Bronchial epithelial cell (primary cell): ENCODE results near the gene TVP23A. TPM values are rescaled to one million over a fixed set of nuclear protein-coding genes. Genes with fewer than 3 reads are reported as not detected.

Experiments used
- DNase-seq: peaks from one replicate; pipeline ENCODE4 v3.0.0-alpha.2; 2010; ENCODE audit warnings: low read depth
- FAIRE-seq: peaks from 2 replicates; lab custom pipeline; 2011; peaks lifted over from hg19 to GRCh38; lab: Jason Lieb, UNC
- H3K27me3 ChIP-seq: 2 replicates; pipeline ENCODE4 v1.5.1; 2011; ENCODE audit warnings: low read length; ENCODE audit not compliant: control insufficient read depth, insufficient read depth
- H3K36me3 ChIP-seq: 2 replicates; pipeline ENCODE4 v1.5.1; 2011; ENCODE audit warnings: low read length; ENCODE audit not compliant: control insufficient read depth, insufficient read depth
- H3K4me3 ChIP-seq: 2 replicates; pipeline ENCODE4 v1.5.1; 2011; ENCODE audit warnings: mild to moderate bottlenecking, low read depth, low read length, control low read depth
- total RNA-seq: library from RNA; depleted of rRNA; stranded (reverse); fragments of >200 nt; gene quantifications from 2 replicates; pipeline ENCODE4 v1.2.1, GENCODE V29; 2014
- TF ChIP-seq, protein P1 (sequence below): IDR thresholded peaks from 2 replicates; pipeline ENCODE4 v1.5.1; 2011; ENCODE audit warnings: mild to moderate bottlenecking, moderate library complexity, low read length, control low read depth, inconsistent platforms; ENCODE audit not compliant: insufficient read depth, severe bottlenecking

The TVP23A gene
- total RNA-seq, 1 donor from 2014 or later: not detected

DNA sequence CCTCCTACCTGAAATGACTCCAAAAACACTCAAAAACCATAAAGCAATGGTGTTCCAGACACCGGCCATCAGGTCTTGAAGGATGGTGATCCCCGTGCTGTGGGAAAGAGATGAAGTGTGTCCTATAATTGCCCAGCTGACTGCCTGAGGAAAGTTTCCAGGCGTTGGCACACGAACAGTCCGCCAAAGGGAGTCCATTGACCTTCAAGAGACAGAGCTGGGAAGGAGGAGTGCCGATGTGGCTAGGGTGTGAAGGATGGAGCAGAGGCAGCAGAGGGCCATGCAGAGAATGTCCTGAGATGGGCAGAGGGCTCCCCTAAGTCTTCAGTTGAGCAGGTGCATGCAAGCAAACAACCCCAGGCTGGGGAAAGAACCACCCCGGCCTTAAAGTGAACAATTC lies 86.8 kb downstream of the TVP23A start:
- DNase-seq: no peak
- Histone ChIP-seq H3K36me3 (no peaks in the 10 kb centered on the region), H3K4me3 (no peak overlapping the region), H3K27me3 (no peaks in the 10 kb centered on the region)
- FAIRE-seq: no peak
- TF ChIP-seq, protein P1, sequence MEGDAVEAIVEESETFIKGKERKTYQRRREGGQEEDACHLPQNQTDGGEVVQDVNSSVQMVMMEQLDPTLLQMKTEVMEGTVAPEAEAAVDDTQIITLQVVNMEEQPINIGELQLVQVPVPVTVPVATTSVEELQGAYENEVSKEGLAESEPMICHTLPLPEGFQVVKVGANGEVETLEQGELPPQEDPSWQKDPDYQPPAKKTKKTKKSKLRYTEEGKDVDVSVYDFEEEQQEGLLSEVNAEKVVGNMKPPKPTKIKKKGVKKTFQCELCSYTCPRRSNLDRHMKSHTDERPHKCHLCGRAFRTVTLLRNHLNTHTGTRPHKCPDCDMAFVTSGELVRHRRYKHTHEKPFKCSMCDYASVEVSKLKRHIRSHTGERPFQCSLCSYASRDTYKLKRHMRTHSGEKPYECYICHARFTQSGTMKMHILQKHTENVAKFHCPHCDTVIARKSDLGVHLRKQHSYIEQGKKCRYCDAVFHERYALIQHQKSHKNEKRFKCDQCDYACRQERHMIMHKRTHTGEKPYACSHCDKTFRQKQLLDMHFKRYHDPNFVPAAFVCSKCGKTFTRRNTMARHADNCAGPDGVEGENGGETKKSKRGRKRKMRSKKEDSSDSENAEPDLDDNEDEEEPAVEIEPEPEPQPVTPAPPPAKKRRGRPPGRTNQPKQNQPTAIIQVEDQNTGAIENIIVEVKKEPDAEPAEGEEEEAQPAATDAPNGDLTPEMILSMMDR: no peak

DNA sequence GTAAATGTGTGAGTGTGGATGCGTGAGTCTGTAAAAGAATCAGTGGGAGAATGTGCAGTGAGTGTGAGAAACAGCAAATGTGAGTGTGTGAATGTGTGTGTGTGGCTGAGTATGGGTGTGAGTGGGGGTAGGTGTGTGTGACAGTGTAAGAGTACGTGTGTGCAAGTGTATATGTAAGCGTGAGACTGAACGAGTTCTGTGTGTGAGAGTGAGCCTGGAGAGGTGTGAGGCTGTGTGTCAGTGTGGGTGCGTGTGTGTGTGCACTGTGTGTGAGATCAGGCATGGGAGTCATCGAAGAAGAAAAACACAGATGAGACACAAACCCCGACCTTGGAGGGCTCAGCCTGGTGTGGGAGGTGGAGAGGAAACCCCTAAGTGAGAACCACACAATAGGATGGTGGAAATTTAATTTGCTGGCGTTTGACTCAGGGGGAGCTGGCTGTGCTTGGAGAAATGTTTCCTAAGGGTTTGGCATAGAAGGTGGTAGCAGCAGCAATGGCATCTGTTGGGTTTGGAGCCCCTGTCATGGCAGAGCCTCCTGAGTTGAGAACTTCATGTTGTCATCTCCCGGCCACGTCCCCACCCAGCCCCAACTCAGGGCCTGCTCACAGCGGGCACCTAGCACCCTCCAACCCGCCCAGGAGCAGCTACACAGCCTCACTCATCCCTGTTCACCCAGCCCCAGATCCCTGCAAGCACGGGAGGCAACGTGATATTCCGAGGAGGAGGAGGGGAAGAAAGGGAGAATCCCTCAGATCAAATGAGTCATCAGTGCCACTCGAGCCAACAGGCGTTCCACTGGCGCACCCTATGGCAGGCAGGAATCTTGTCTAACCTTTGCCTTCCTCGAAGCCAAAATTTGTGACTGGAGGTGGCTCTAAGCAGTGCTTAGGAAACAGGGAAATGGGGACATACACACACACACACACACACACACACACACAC lies 89.2 kb downstream of the TVP23A start:
- DNase-seq: peak; percentile 79
- H3K27me3 ChIP-seq: no peaks in the 10 kb centered on the region
- no peaks in the 10 kb centered on the region for H3K36me3 ChIP-seq
- no peak overlapping the region for H3K4me3 ChIP-seq
- no peak for FAIRE-seq
- TF ChIP-seq, protein P1: peak; percentile 63

DNA sequence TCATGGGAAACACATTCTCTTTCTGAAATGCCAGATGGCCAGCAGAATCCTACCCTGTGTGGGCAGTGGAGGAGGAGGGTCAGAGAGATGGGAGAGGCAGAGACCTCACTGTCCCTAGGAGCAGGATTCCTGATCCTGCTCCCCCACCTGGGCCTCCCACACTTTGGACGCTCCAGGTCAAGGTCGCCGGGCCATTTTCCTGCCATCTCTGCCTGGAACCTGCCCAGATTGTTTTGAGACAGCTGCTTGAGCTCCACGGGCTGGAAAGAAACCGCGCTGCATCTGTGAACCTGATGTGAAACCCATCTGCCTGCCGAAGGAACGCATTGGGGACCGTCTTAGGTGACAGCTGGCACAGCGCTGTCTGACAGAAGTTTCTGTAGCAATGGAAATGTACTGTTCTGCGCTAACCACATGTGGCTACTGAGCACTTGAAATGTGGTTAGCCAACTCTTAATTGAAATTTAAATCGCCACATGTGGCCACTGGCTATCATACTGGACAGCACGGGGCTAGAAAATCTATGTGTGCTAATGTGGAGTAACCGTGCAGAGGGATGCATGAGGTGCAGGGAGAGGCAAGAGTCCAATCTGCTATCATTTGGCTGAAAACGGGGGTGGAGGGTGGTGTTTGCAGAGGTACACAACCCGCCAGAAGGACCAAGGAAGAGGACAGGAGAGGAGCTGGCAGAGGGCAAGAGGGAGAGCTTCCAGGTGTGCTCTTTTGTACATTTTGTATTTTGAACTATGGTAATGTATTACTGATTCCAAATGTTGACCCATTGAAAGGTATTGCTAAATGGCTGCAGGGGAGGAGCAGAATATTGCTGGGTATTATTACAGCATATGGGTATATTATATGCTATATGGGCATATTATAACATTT lies 90.3 kb downstream of the TVP23A start:
- no peak overlapping the region for H3K4me3 ChIP-seq
- DNase-seq (no peak), FAIRE-seq (no peak)
- no peaks in the 10 kb centered on the region for H3K27me3 ChIP-seq
- no peaks in the 10 kb centered on the region for H3K36me3 ChIP-seq
- TF ChIP-seq, protein P1: no peak

Other genes with a start within 250 kb of the TVP23A start
- gene EMP2, start 238.2 kb downstream of the TVP23A start, total RNA-seq: 15.5 and 24.6 TPM in 2 replicates
- 0.26 and 0.53 TPM in 2 replicates for gene TEKT5, start 123.9 kb downstream of the TVP23A start, total RNA-seq
- 12.9 and 16.6 TPM in 2 replicates for gene NUBP1, start 75.0 kb downstream of the TVP23A start, total RNA-seq
- gene CIITA, start 58.4 kb upstream of the TVP23A start, total RNA-seq: 0.13 TPM in 1 of 2 replicates, not detected in the other
- 46.2 and 47.9 TPM in 2 replicates for gene DEXI, start 123.7 kb upstream of the TVP23A start, total RNA-seq
- 13.8 and 15.8 TPM in 2 replicates for gene CLEC16A, start 125.8 kb upstream of the TVP23A start, total RNA-seq